H1 (cell line): ENCODE results near the gene KIF26B. TPM values are rescaled to one million over a fixed set of nuclear protein-coding genes. Genes with fewer than 3 reads are reported as not detected.

ENCODE experiments used
- CTCF ChIA-PET: fragments of 300-600 bp; sonication (Branson Sonifier 250); formaldehyde crosslinking; loops from one replicate; lab custom pipeline; 2021; ENCODE audit not compliant: partially characterized antibody; lab: Charles Lee
- POLR2A ChIA-PET: fragments of 300-600 bp; sonication (Branson Sonifier 250); formaldehyde crosslinking; loops from one replicate; lab custom pipeline; 2021; ENCODE audit warnings: inconsistent platforms; ENCODE audit not compliant: partially characterized antibody; lab: Charles Lee
- DNase-seq, 2 experiments: peaks; one replicate each; pipeline versions ENCODE4 v3.0.0 to v3.0.0-alpha.2; 2010 to 2022; ENCODE audit warnings: low spot score in 2 of 2, low read depth in 1 of 2, mixed read lengths in 1 of 2
- FAIRE-seq: peaks from 2 replicates; lab custom pipeline; 2011; peaks lifted over from hg19 to GRCh38; lab: Jason Lieb, UNC
- H2AFZ ChIP-seq: 2 replicates; pipeline ENCODE4 v1.8.1; 2012; ENCODE audit warnings: low read length, inconsistent platforms
- H2AK5ac ChIP-seq: 2 replicates; pipeline ENCODE4 v1.6.1; 2013; ENCODE audit warnings: low read depth, low read length
- H2BK120ac ChIP-seq: replicated peaks from 2 replicates; pipeline ENCODE3; 2013; ENCODE audit warnings: low read depth, low read length, inconsistent platforms
- H2BK12ac ChIP-seq: 2 replicates; pipeline ENCODE4 v1.6.1; 2013; ENCODE audit warnings: low read depth, low read length
- H2BK15ac ChIP-seq: 2 replicates; pipeline ENCODE4 v1.6.1; 2013; ENCODE audit warnings: low read length
- H2BK20ac ChIP-seq: 2 replicates; pipeline ENCODE4 v1.6.1; 2013; ENCODE audit warnings: low read length
- H2BK5ac ChIP-seq: 2 replicates; pipeline ENCODE4 v1.6.1; 2013; ENCODE audit warnings: low read depth, low read length
- H3K14ac ChIP-seq: 2 replicates; pipeline ENCODE4 v1.6.1; 2013; ENCODE audit warnings: inconsistent platforms; ENCODE audit not compliant: insufficient read length
- H3K18ac ChIP-seq: 2 replicates; pipeline ENCODE4 v1.6.1; 2013; ENCODE audit warnings: low read length; ENCODE audit errors: extremely low read depth
- H3K23ac ChIP-seq: 2 replicates; pipeline ENCODE4 v1.6.1; 2013; ENCODE audit warnings: inconsistent platforms; ENCODE audit not compliant: insufficient read length
- H3K23me2 ChIP-seq: 2 replicates; pipeline ENCODE4 v1.6.1; 2013; ENCODE audit warnings: low read depth, low read length
- H3K27ac ChIP-seq: 2 replicates; pipeline ENCODE4 v1.6.1; 2011; ENCODE audit warnings: low read depth, low read length, inconsistent platforms
- H3K27me3 ChIP-seq, 4 experiments: replicated peaks in 1 of 4; 1 replicate in 1 of 4; 2 replicates in 3 of 4; pipeline versions ENCODE4 v1.6.1 to v1.8.1; 2011 to 2013; ENCODE audit warnings: low read length in 3 of 4, mild to moderate bottlenecking in 3 of 4, inconsistent platforms in 2 of 4, mixed read lengths in 2 of 4, moderate library complexity in 1 of 4; ENCODE audit not compliant: control insufficient read depth in 3 of 4, insufficient read depth in 3 of 4; ENCODE audit errors: extremely low read depth in 1 of 4
- H3K36me3 ChIP-seq, 4 experiments: 2 replicates each; pipeline versions ENCODE4 v1.6.1 to v1.8.1; 2011 to 2013; ENCODE audit warnings: mild to moderate bottlenecking in 4 of 4, low read length in 3 of 4, moderate library complexity in 2 of 4, control low read depth in 1 of 4, inconsistent platforms in 1 of 4; ENCODE audit not compliant: insufficient read depth in 4 of 4, control insufficient read depth in 2 of 4
- H3K4ac ChIP-seq: replicated peaks from 2 replicates; pipeline ENCODE3; 2013; ENCODE audit warnings: low read length, low read depth, mixed read lengths, inconsistent platforms; ENCODE audit not compliant: insufficient read length
- H3K4me1 ChIP-seq, 4 experiments: replicated peaks in 1 of 4; 1 replicate in 1 of 4; 2 replicates in 3 of 4; pipeline versions ENCODE4 v1.6.1 to v1.8.1; 2011 to 2013; ENCODE audit warnings: low read length in 3 of 4, inconsistent platforms in 2 of 4, mixed read lengths in 1 of 4; ENCODE audit not compliant: insufficient read depth in 4 of 4, control insufficient read depth in 3 of 4
- H3K4me2 ChIP-seq, 2 experiments: 2 replicates each; pipeline versions ENCODE4 v1.6.1 to v1.8.1; 2011 to 2013; ENCODE audit warnings: low read depth in 2 of 2, low read length in 2 of 2, control low read depth in 1 of 2, inconsistent platforms in 1 of 2, mild to moderate bottlenecking in 1 of 2; ENCODE audit not compliant: insufficient read depth in 1 of 2
- H3K4me3 ChIP-seq, 4 experiments: fragments of 200-600, 300-600 bp in 1 of 4; sonication (generic), shearing (Covaris generic), sonication (Bioruptor Twin) in 1 of 4; 2 replicates each; pipeline versions ENCODE4 v1.5.1 to v1.8.1; 2011 to 2016; ENCODE audit warnings: low read length in 4 of 4, low read depth in 3 of 4, control low read depth in 2 of 4, inconsistent platforms in 2 of 4, mild to moderate bottlenecking in 2 of 4, mixed read lengths in 1 of 4, moderate library complexity in 1 of 4; ENCODE audit not compliant: insufficient read depth in 2 of 4; ENCODE audit errors: extremely low read depth in 1 of 4
- H3K56ac ChIP-seq: replicated peaks from 2 replicates; pipeline ENCODE3; 2013; ENCODE audit warnings: low read depth, mild to moderate bottlenecking, mixed read lengths, low read length, inconsistent platforms; ENCODE audit not compliant: insufficient read length
- H3K79me1 ChIP-seq: 2 replicates; pipeline ENCODE4 v1.6.1; 2013; ENCODE audit warnings: low read depth, low read length, control low read depth
- H3K79me2 ChIP-seq, 2 experiments: 2 replicates each; pipeline versions ENCODE4 v1.6.1 to v1.8.1; 2012 to 2013; ENCODE audit warnings: low read length in 2 of 2, mild to moderate bottlenecking in 2 of 2, inconsistent platforms in 1 of 2; ENCODE audit not compliant: insufficient read depth in 2 of 2, control insufficient read depth in 1 of 2
- H3K9ac ChIP-seq, 4 experiments: replicated peaks in 1 of 4; 1 replicate in 1 of 4; 2 replicates in 3 of 4; pipeline versions ENCODE4 v1.6.1 to v1.8.1; 2011 to 2013; ENCODE audit warnings: low read depth in 3 of 4, low read length in 3 of 4, control low read depth in 2 of 4, mild to moderate bottlenecking in 2 of 4, moderate library complexity in 2 of 4, inconsistent platforms in 1 of 4; ENCODE audit errors: extremely low read depth in 1 of 4
- H3K9me3 ChIP-seq, 2 experiments: 2 replicates each; pipeline versions ENCODE4 v1.6.1 to v1.8.1; 2012 to 2013; ENCODE audit warnings: mild to moderate bottlenecking in 2 of 2, moderate library complexity in 2 of 2, control low read depth in 1 of 2, inconsistent platforms in 1 of 2, low read depth in 1 of 2, low read length in 1 of 2, mixed read lengths in 1 of 2; ENCODE audit not compliant: insufficient read depth in 2 of 2
- H4K20me1 ChIP-seq, 2 experiments: replicated peaks in 1 of 2; 2 replicates each; pipeline versions ENCODE3 to v1.8.1; 2011 to 2013; ENCODE audit warnings: inconsistent platforms in 2 of 2, low read length in 2 of 2, mild to moderate bottlenecking in 1 of 2; ENCODE audit not compliant: insufficient read depth in 2 of 2, control insufficient read depth in 1 of 2
- H4K5ac ChIP-seq: 2 replicates; pipeline ENCODE4 v1.6.1; 2013; ENCODE audit warnings: low read length, low read depth, mixed read lengths, inconsistent platforms; ENCODE audit not compliant: insufficient read length
- H4K8ac ChIP-seq: 2 replicates; pipeline ENCODE4 v1.8.0; 2013; ENCODE audit warnings: mild to moderate bottlenecking, moderate library complexity, low read length, inconsistent platforms; ENCODE audit not compliant: insufficient read depth; ENCODE audit errors: extremely low read depth
- H4K91ac ChIP-seq: replicated peaks from 2 replicates; pipeline ENCODE3; 2013; ENCODE audit warnings: low read length, mixed read lengths, inconsistent platforms; ENCODE audit not compliant: insufficient read length
- CBX5 ChIP-seq: fragments of 300-800, 300-1000 bp; sonication (generic); IDR thresholded peaks from 2 replicates; pipeline ENCODE4 v1.7.1; 2016; ENCODE audit warnings: antibody characterized with exemption, low read length, low read depth
- CBX8 ChIP-seq: fragments of 300-800, 300-1000 bp; sonication (generic); IDR thresholded peaks from 2 replicates; pipeline ENCODE4 v1.7.1; 2016; ENCODE audit warnings: low read depth, low read length, borderline replicate concordance
- CREB1 ChIP-seq: IDR thresholded peaks from 2 replicates; pipeline ENCODE4 v1.6.1; 2012; ENCODE audit warnings: inconsistent platforms
- CTBP2 ChIP-seq: IDR thresholded peaks from 2 replicates; pipeline ENCODE4 v1.7.0; 2011; ENCODE audit warnings: borderline replicate concordance, mild to moderate bottlenecking, moderate library complexity, mixed read lengths, low read length; ENCODE audit not compliant: insufficient read depth, insufficient read length
- FOSL1 ChIP-seq: IDR thresholded peaks from 2 replicates; pipeline ENCODE4 v1.6.1; 2011; ENCODE audit warnings: mild to moderate bottlenecking, low read depth, low read length, moderate library complexity; ENCODE audit not compliant: insufficient read depth
- JUND ChIP-seq: IDR thresholded peaks from 2 replicates; pipeline ENCODE4 v1.6.1; 2011; ENCODE audit warnings: mild to moderate bottlenecking, improper control_type of control experiment, low read length
- KDM1A ChIP-seq: fragments of 200-600, 300-600 bp; sonication (generic); IDR thresholded peaks from 2 replicates; pipeline ENCODE4 v1.7.1; 2016; ENCODE audit warnings: mild to moderate bottlenecking, low read length, borderline replicate concordance
- NANOG ChIP-seq: IDR thresholded peaks from 2 replicates; pipeline ENCODE4 v1.6.1; 2011; ENCODE audit warnings: low read length, low read depth, mild to moderate bottlenecking, inconsistent platforms; ENCODE audit not compliant: insufficient read depth, poor library complexity, severe bottlenecking
- SIN3A ChIP-seq, 2 experiments: IDR thresholded peaks in 1 of 2; conservative IDR thresholded peaks in 1 of 2; 2 replicates each; pipeline ENCODE4 v1.6.1; 2011 to 2012; ENCODE audit warnings: low read length in 2 of 2, improper control_type of control experiment in 1 of 2, low read depth in 1 of 2, mild to moderate bottlenecking in 1 of 2
- SP2 ChIP-seq: IDR thresholded peaks from 2 replicates; pipeline ENCODE4 v1.6.1; 2012; ENCODE audit warnings: mild to moderate bottlenecking, low read length, inconsistent platforms
- WGBS, 2 experiments: shearing (Covaris generic) in 1 of 2; methylation state at CpG; one replicate each; pipeline versions ENCODE4 v1.1.6 to v1.1.7; 2013 to 2015; ENCODE audit warnings: low lambda C conversion rate in 2 of 2, mixed read lengths in 2 of 2, inconsistent platforms in 1 of 2, low coverage in 1 of 2, missing lambda C conversion rate in 1 of 2; ENCODE audit not compliant: insufficient replicate concordance in 2 of 2, insufficient coverage in 1 of 2, insufficient read length in 1 of 2; ENCODE audit errors: extremely low coverage in 1 of 2, missing lambda C conversion rate in 1 of 2; 5-methylcytosine and 5-hydroxymethylcytosine counted together
- polyA plus RNA-seq, 7 experiments: library from polyadenylated mRNA; depleted of rRNA in 3 of 7; stranded (reverse) in 5 of 7; unstranded in 2 of 7; fragments of >200 nt in 5 of 7; fragments of 200-250 nt in 2 of 7; gene quantifications; 1 replicate in 5 of 7; 2 replicates in 1 of 7; 4 replicates in 1 of 7; pipeline versions ENCODE4 v1.2.1 to v1.2.3, GENCODE V29; 2011 to 2013; ENCODE audit warnings: missing spikeins in 2 of 7, mixed read lengths in 2 of 7
- total RNA-seq: library from RNA; stranded (reverse); fragmentation: NEBNext Ultra II Directional; extraction: Animal tissue kit (Norgen Biotek cat#: 25700); gene quantifications from 2 replicates; pipeline ENCODE4 v1.2.1, GENCODE V29; 2021
- TF ChIP-seq, protein P1 (sequence below): IDR thresholded peaks from 2 replicates; pipeline ENCODE4 v1.6.1; 2011; ENCODE audit warnings: low read depth, mild to moderate bottlenecking, low read length; ENCODE audit not compliant: insufficient read depth
- TF ChIP-seq, protein P2 (sequence below): IDR thresholded peaks from 2 replicates; pipeline ENCODE4 v1.6.1; 2011; ENCODE audit warnings: low read length, improper control_type of control experiment

KIF26B gene
- total and polyA plus RNA-seq, 2 of the 8 experiments (the other 6 are each of a cell fraction or from before 2014, with no cell fraction given): 0.06 to 0.28 TPM

DNA sequence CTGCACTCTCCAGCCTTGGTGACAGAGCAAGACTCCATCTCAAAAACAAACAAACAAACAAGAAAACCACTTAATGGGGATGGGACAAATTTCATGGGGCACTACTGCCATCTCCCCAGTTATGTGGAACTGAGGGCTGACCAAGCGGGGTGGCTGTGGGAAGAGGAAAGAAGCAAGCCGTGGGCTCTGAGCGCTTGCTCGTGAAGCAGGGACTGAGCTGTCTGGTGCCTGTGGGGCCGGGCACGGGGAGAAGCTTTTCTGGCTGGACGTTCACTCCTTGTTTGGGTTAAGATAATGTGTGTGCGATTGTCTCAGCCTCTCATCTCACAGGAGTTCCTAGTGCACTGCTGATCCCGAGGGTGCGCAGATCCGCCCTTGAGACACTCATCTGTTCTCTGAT, 22.0 kb upstream of the KIF26B start:
- Histone ChIP-seq H3K23me2 (no peaks in the 10 kb centered on the region), H3K23ac (no peak overlapping the region), H3K9ac (no peak overlapping the region), H2BK20ac (no peak overlapping the region), H2BK120ac (no peak overlapping the region), H3K27me3 (no peaks in the 10 kb centered on the region), H4K8ac (0 out of 2 replicates have a peak overlapping the region, but pooled peaks have one; percentile 8), H3K79me2 (no peaks in the 10 kb centered on the region), H3K36me3 (no peaks in the 10 kb centered on the region), H3K4me2 (no peak overlapping the region), H4K5ac (no peak overlapping the region), H3K27ac (no peak overlapping the region), H3K14ac (no peak overlapping the region), H3K4me1 (peaks cover 0 to 3% (median under 1%) of the 10 kb centered on the region in 4 experiments; a peak in 2 of 7 replicates), H2BK5ac (no peak overlapping the region), H2AFZ (no peak overlapping the region), H3K4ac (no peak overlapping the region), H2BK12ac (no peak overlapping the region), H3K79me1 (no peaks in the 10 kb centered on the region), H3K4me3 (no peak overlapping the region), H3K18ac (no peak overlapping the region), H3K9me3 (no peaks in the 10 kb centered on the region), H2AK5ac (no peak overlapping the region), H2BK15ac (no peak overlapping the region), H3K56ac (no peak overlapping the region), H4K20me1 (no peaks in the 10 kb centered on the region), H4K91ac (no peak overlapping the region)
- POLR2A ChIA-PET: interaction anchor here (1.0 kb wide), 1 partner anchor 10 kb away, joined by 3 read pairs; no protein-coding TSS in a partner anchor
- FAIRE-seq (no peak), DNase-seq (no peak)
- CTCF ChIA-PET: interaction anchor here (0.6 to 2.5 kb wide), 8 partner anchors 9 to 248 kb away, joined by 3 to 9 read pairs (median 4); no protein-coding TSS in a partner anchor
- WGBS, 2 experiments: 90% methylated on average over 11 of the region's 11 CpGs; no CpG with 5 or more reads in 1 of the 2 experiments
- TF ChIP-seq, protein P1, sequence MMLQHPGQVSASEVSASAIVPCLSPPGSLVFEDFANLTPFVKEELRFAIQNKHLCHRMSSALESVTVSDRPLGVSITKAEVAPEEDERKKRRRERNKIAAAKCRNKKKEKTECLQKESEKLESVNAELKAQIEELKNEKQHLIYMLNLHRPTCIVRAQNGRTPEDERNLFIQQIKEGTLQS: no peak
- no peak for TF ChIP-seq CREB1
- no peak for TF ChIP-seq FOSL1
- TF ChIP-seq CBX8: no peak
- TF ChIP-seq KDM1A: no peak
- no peak for TF ChIP-seq NANOG
- TF ChIP-seq JUND: no peak
- TF ChIP-seq CTBP2: no peak
- no peak for TF ChIP-seq CBX5
- TF ChIP-seq SP2: no peak
- TF ChIP-seq, protein P2, sequence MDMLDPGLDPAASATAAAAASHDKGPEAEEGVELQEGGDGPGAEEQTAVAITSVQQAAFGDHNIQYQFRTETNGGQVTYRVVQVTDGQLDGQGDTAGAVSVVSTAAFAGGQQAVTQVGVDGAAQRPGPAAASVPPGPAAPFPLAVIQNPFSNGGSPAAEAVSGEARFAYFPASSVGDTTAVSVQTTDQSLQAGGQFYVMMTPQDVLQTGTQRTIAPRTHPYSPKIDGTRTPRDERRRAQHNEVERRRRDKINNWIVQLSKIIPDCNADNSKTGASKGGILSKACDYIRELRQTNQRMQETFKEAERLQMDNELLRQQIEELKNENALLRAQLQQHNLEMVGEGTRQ: no peak
- no peak for TF ChIP-seq SIN3A (conservative IDR thresholded peaks at IDR 0.05 in 1 of 2, IDR thresholded peaks at IDR 0.05 in 1 of 2; ENCODE audit: low read depth in 1 of 2, low read length in 2 of 2)
